Keratinocyte (primary cell): Measurements from ENCODE around the gene CALML5.
A peak's percentile ranks its signal among the peaks of the same experiment; 100 is the strongest.

Source experiments
- EZH2 ChIP-seq: IDR thresholded peaks from one replicate; pipeline ENCODE4 v1.6.1; 2012; ENCODE audit warnings: inconsistent platforms, mild to moderate bottlenecking, low read length, moderate library complexity
- TF ChIP-seq, protein P1 (sequence below), 3 experiments: IDR thresholded peaks in 1 of 3; conservative IDR thresholded peaks in 1 of 3; optimal IDR thresholded peaks in 1 of 3; 2 replicates in 2 of 3; 3 replicates in 1 of 3; pipeline versions ENCODE3 to v1.5.1; 2011; ENCODE audit warnings: low read length in 3 of 3, mild to moderate bottlenecking in 3 of 3, moderate library complexity in 2 of 3, control low read depth in 1 of 3, inconsistent platforms in 1 of 3; ENCODE audit not compliant: insufficient read depth in 2 of 3; ENCODE audit errors: extremely low read depth in 1 of 3

DNA sequence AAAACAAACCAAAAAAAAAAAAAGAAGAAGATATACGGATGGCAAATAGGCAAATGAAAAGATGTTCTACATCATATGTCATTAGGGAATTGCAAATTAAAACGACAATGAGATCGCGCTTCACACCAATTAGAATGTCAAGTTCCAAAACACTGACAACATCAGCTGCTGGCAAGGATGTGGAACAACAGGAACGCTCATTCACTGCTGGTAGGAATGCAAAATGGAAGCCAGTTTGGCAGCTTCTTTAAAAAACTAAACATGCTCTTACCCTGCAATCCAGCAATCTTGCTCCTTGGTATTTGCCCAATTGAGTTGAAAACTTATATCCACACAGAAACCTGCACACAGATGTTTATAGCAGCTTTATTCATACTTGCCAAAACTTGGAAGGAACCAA lies 34.8 kb downstream of the CALML5 start:
- TF ChIP-seq, protein P1, sequence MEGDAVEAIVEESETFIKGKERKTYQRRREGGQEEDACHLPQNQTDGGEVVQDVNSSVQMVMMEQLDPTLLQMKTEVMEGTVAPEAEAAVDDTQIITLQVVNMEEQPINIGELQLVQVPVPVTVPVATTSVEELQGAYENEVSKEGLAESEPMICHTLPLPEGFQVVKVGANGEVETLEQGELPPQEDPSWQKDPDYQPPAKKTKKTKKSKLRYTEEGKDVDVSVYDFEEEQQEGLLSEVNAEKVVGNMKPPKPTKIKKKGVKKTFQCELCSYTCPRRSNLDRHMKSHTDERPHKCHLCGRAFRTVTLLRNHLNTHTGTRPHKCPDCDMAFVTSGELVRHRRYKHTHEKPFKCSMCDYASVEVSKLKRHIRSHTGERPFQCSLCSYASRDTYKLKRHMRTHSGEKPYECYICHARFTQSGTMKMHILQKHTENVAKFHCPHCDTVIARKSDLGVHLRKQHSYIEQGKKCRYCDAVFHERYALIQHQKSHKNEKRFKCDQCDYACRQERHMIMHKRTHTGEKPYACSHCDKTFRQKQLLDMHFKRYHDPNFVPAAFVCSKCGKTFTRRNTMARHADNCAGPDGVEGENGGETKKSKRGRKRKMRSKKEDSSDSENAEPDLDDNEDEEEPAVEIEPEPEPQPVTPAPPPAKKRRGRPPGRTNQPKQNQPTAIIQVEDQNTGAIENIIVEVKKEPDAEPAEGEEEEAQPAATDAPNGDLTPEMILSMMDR (optimal IDR thresholded peaks at IDR 0.05 in 1 of 3, IDR thresholded peaks at IDR 0.05 in 1 of 3, conservative IDR thresholded peaks at IDR 0.05 in 1 of 3; ENCODE audit: extremely low read depth in 1 of 3, insufficient read depth in 2 of 3, low read length in 3 of 3) = peak; percentile 3 to 21 (median 11)
- no peak for TF ChIP-seq EZH2
